Kidney (tissue), 22 donors: ENCODE results near the gene NHLH2. TPM values are rescaled to one million over a fixed set of nuclear protein-coding genes. Genes with fewer than 3 reads are reported as not detected.

Experiments used
- DNase-seq, 5 donors: peaks; one replicate each; pipeline ENCODE4 v3.0.0-alpha.2; 2013 to 2020
- FAIRE-seq: peaks from 2 replicates; lab custom pipeline; 2012; peaks lifted over from hg19 to GRCh38; lab: Jason Lieb, UNC
- H3K27ac ChIP-seq, 2 donors: one replicate each; pipeline ENCODE4 v1.7.0; 2013; ENCODE audit warnings: low read depth in 2 of 2, low read length in 2 of 2, inconsistent platforms in 1 of 2
- H3K27me3 ChIP-seq: one replicate; pipeline ENCODE4 v1.7.1; 2013; ENCODE audit warnings: low read length, inconsistent platforms; ENCODE audit not compliant: control insufficient read depth, insufficient read depth
- H3K36me3 ChIP-seq, 3 donors: one replicate each; pipeline versions ENCODE4 v1.7.0 to v1.7.1; 2013; ENCODE audit warnings: low read length in 3 of 3, control low read depth in 1 of 3, inconsistent platforms in 1 of 3; ENCODE audit not compliant: insufficient read depth in 3 of 3, control insufficient read depth in 2 of 3
- H3K4me1 ChIP-seq, 3 donors: one replicate each; pipeline versions ENCODE4 v1.7.0 to v1.7.1; 2013; ENCODE audit warnings: low read length in 3 of 3, inconsistent platforms in 1 of 3, low read depth in 1 of 3; ENCODE audit not compliant: control insufficient read depth in 2 of 3, insufficient read depth in 2 of 3
- H3K4me3 ChIP-seq, 3 donors: one replicate each; pipeline versions ENCODE4 v1.7.0 to v1.8.1; 2013; ENCODE audit warnings: low read length in 3 of 3, control low read depth in 1 of 3, inconsistent platforms in 1 of 3
- H3K9ac ChIP-seq, 3 donors: one replicate each; pipeline versions ENCODE4 v1.7.0 to v1.7.1; 2013; ENCODE audit warnings: low read length in 3 of 3, control low read depth in 1 of 3, inconsistent platforms in 1 of 3
- H3K9me3 ChIP-seq, 3 donors: one replicate each; pipeline versions ENCODE4 v1.7.0 to v1.7.1; 2013; ENCODE audit warnings: low read length in 3 of 3, control low read depth in 1 of 3, inconsistent platforms in 1 of 3; ENCODE audit not compliant: control insufficient read depth in 2 of 3, insufficient read depth in 1 of 3
- intact Hi-C: fragments of 100-400 bp; cut with DNase I; formaldehyde crosslinking; loops from one replicate; pipeline ENCODE4 v1.11.1; 2022
- long read RNA-seq, 10 donors: library from polyadenylated mRNA in 1 of 10; unstranded in 1 of 10; transcript quantifications; one replicate each; pipeline ENCODE4 v2.0.0 and lab custom pipeline, GENCODE V29; 2021 to 2026
- polyA plus RNA-seq: library from polyadenylated mRNA; stranded (reverse); fragments of 350-450 nt; fragmentation: Illumina TruSeq; extraction: RNeasy Lipid Tissue Mini Kit (QIAGEN cat#74804); gene quantifications from one replicate; pipeline ENCODE4 v1.2.3, GENCODE V29; 2014; ENCODE audit warnings: low read depth, low replicate concordance; ENCODE audit not compliant: insufficient read depth
- total RNA-seq: library from RNA; stranded (reverse); fragmentation: NEBNext Ultra II Directional; extraction: Animal tissue kit (Norgen Biotek cat#: 25700); gene quantifications from one replicate; pipeline ENCODE4 v1.2.1, GENCODE V29; 2021
- TF ChIP-seq, protein P1 (sequence below): IDR thresholded peaks from 3 replicates; pipeline ENCODE4 v1.5.1; 2012; ENCODE audit warnings: mild to moderate bottlenecking, moderate library complexity, borderline replicate concordance; ENCODE audit not compliant: insufficient read depth; ENCODE audit errors: extremely low read depth
- donor health status: control.
- donor health status: control.
- donor health status: control.
- donor health status: control.
- donor health status: control.
- donor health status: DM: yes; HTN: yes; CAD: no.
- donor health status: Normal renal cell carcinoma (clear cell type).

The NHLH2 gene
- total RNA-seq, result not detected
- not detected for polyA plus RNA-seq
- long read RNA-seq, donor 1, result 0 reads
- long read RNA-seq, donor 2, result 0 reads
- long read RNA-seq, donor 3, result 0 reads
- long read RNA-seq, donor 4, result 0 reads
- long read RNA-seq, donor 5, result 0 reads
- long read RNA-seq, donor 6, result 0 reads
- long read RNA-seq, donor 7, result 0 reads
- long read RNA-seq, donor 8, full-length matches to known transcripts, result 1 of 1 reads
- long read RNA-seq, donor 8, partial matches to known transcripts, result 0 of 1 reads
- long read RNA-seq, donor 8, other reads (novel, unspliced or antisense), result 0 of 1 reads
- long read RNA-seq, donor 9, full-length matches to known transcripts, result 1 of 1 reads
- long read RNA-seq, donor 9, partial matches to known transcripts, result 0 of 1 reads
- long read RNA-seq, donor 9, other reads (novel, unspliced or antisense), result 0 of 1 reads
- long read RNA-seq, donor 10, result 0 reads

DNA sequence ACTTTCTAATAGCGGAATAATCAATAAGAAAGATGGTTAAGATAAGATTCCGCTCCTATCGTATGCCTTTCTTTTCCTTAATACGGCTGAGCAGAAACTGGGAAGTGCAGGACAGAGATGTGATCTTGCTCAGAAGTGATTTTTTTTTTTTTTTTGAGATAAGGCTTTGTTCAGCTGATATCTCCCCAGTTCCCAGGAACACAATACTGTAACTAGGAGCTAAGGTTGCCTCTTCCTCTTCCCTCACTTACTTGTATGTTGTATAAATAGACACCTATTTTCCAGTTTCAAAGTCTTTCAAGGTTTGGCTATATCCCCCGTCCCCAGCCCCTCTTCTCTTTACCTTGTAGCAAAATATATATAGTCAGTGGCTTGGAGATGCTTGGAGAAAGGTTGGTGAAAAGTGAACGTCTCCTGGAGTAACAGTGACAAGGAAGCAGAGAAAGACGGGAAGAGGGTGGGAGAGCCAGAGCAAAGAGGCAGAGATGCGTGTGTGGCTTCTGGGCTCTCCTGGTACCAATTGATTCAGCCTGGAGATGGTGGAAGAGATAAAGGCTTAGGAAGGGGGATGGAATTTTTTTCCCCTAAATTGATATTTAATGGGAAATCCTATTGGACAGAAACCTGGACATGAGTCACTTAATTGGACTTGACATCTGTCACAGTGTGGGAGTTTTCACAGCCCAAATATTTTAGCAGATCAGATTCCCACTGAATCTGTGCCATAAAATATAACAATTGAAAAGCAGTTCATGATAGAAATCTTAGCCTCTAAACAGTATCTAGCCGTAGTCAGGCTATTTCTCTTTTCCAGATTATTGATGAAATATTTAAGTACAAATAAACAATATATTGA, at the start of gene NHLH2:
Gene NHLH2 (minus strand): TSS at position 522 of the 856 bp plus-strand sequence. CDS start 2,754 bp downstream, outside the sequence.
- TF ChIP-seq, protein P1, sequence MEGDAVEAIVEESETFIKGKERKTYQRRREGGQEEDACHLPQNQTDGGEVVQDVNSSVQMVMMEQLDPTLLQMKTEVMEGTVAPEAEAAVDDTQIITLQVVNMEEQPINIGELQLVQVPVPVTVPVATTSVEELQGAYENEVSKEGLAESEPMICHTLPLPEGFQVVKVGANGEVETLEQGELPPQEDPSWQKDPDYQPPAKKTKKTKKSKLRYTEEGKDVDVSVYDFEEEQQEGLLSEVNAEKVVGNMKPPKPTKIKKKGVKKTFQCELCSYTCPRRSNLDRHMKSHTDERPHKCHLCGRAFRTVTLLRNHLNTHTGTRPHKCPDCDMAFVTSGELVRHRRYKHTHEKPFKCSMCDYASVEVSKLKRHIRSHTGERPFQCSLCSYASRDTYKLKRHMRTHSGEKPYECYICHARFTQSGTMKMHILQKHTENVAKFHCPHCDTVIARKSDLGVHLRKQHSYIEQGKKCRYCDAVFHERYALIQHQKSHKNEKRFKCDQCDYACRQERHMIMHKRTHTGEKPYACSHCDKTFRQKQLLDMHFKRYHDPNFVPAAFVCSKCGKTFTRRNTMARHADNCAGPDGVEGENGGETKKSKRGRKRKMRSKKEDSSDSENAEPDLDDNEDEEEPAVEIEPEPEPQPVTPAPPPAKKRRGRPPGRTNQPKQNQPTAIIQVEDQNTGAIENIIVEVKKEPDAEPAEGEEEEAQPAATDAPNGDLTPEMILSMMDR, result no peak
- DNase-seq, result peak in 2 of 5 donors; percentile 4 to 33
- Histone ChIP-seq H3K4me3 (no peak within 1 kb of the TSS), H3K9ac (no peak within 1 kb of the TSS), H3K9me3 (peaks cover 0 to 5% (median 0%) of the 10 kb centered on the region in 3 donors), H3K27ac (no peak within 1 kb of the TSS), H3K27me3 (peaks cover 44% of the 10 kb centered on the region), H3K4me1 (peaks cover 0 to 13% (median 0%) of the 10 kb centered on the region in 3 donors), H3K36me3 (no peaks in the 10 kb centered on the region)
- FAIRE-seq, result no peak
- intact Hi-C loops, result no loop called here

DNA sequence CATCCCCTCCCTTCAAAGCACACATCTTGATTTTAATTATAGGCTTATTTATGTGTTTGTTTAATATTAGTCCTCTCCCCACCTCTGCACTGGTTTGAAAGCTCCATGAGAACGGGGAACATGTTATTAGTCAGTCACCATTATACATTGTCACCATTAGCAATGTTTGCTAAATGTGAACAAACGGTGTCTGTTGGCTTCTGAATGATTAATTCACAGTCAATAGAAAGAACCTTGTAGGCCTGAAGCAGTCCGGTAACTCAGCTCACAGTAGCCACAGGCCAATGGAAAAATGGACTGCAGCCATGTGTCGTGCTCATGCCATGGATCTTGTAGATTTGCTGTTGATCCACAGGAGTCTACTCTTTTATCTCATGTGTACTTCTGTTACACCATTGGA, 49.7 kb upstream of the NHLH2 start:
- no peak for FAIRE-seq

DNA sequence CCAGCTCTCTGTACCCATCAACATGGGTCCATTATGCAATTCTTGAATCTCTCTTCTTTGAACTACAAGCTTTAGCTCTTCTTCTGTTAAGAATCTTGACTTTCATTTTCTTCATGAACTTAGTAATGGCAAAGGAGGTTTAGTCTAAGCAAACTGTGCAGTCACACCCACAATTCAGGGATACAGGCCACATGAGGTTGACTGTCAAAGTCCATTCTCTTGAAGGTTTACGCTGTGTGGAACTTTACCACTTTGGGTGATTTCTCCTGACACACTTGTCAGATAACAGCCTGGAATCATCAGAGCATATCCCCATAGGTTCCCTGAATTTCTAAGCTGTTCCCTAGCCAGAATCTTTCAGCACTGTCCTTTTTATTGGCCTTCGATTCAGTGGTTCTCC, 48.0 kb upstream of the NHLH2 start:
- Histone ChIP-seq H3K27me3 (no peaks in the 10 kb centered on the region), H3K4me1 (no peaks in the 10 kb centered on the region), H3K4me3 (no peak overlapping the region), H3K36me3 (no peaks in the 10 kb centered on the region), H3K9me3 (no peaks in the 10 kb centered on the region), H3K9ac (no peak overlapping the region), H3K27ac (no peak overlapping the region)
- DNase-seq, result no peak
- no peak for FAIRE-seq
- TF ChIP-seq, protein P1, result no peak
- intact Hi-C loops, result no loop called here

More for the DNA sequence above, 49.7 kb upstream of the NHLH2 start:
- Histone ChIP-seq H3K4me1 (no peaks in the 10 kb centered on the region), H3K4me3 (no peak overlapping the region), H3K9me3 (no peaks in the 10 kb centered on the region), H3K27me3 (no peaks in the 10 kb centered on the region), H3K27ac (no peak overlapping the region), H3K9ac (no peak overlapping the region), H3K36me3 (no peaks in the 10 kb centered on the region)
- TF ChIP-seq, protein P1, result no peak
- intact Hi-C loops, result no loop called here
- no peak for DNase-seq
